Hepatocyte (in vitro differentiated cells): ENCODE data around the gene ELOVL5. TPM values are rescaled to one million over a fixed set of nuclear protein-coding genes. Genes with fewer than 3 reads are reported as not detected.

ENCODE experiments used
- DNase-seq: peaks from one replicate; pipeline ENCODE4 v3.0.0-alpha.2; 2016; ENCODE audit warnings: low spot score
- H2AFZ ChIP-seq: fragments of 200-600 bp; sonication (generic); 2 replicates; pipeline ENCODE4 v1.6.0; 2016; ENCODE audit warnings: antibody characterized with exemption, mild to moderate bottlenecking
- H3K27ac ChIP-seq: fragments of 200-600 bp; sonication (generic); 2 replicates; pipeline ENCODE4 v1.5.1; 2016; ENCODE audit warnings: mild to moderate bottlenecking
- H3K27me3 ChIP-seq: fragments of 200-600 bp; sonication (generic); 2 replicates; pipeline ENCODE4 v1.6.1; 2016
- H3K36me3 ChIP-seq: fragments of 200-600 bp; sonication (generic); replicated peaks from 2 replicates; pipeline ENCODE4 v1.5.1; 2016; ENCODE audit warnings: low read depth; ENCODE audit not compliant: insufficient read depth
- H3K4me1 ChIP-seq: fragments of 200-600 bp; sonication (generic); 2 replicates; pipeline ENCODE4 v1.5.1; 2016; ENCODE audit warnings: mild to moderate bottlenecking, moderate library complexity; ENCODE audit not compliant: insufficient read depth
- H3K4me2 ChIP-seq: fragments of 200-600 bp; sonication (generic); 2 replicates; pipeline ENCODE4 v1.6.0; 2016
- H3K4me3 ChIP-seq: fragments of 200-600 bp; sonication (generic); 2 replicates; pipeline ENCODE4 v1.5.1; 2016; ENCODE audit warnings: mild to moderate bottlenecking
- H3K79me2 ChIP-seq: fragments of 200-600 bp; sonication (generic); 2 replicates; pipeline ENCODE4 v1.6.0; 2017; ENCODE audit warnings: mild to moderate bottlenecking
- H3K9me2 ChIP-seq: fragments of 200-600 bp; sonication (generic); replicated peaks from 2 replicates; pipeline ENCODE4 v1.6.0; 2017; ENCODE audit warnings: mild to moderate bottlenecking; ENCODE audit not compliant: insufficient read depth
- H3K9me3 ChIP-seq: fragments of 200-600 bp; sonication (generic); 2 replicates; pipeline ENCODE4 v1.5.1; 2016; ENCODE audit warnings: low read depth, mild to moderate bottlenecking
- H4K20me1 ChIP-seq: fragments of 200-600 bp; sonication (generic); 2 replicates; pipeline ENCODE4 v1.6.0; 2016; ENCODE audit warnings: mild to moderate bottlenecking; ENCODE audit not compliant: insufficient read depth, poor library complexity, severe bottlenecking
- CTCF ChIP-seq: fragments of 200-600 bp; sonication (generic); IDR thresholded peaks from 2 replicates; pipeline ENCODE4 v1.5.1; 2016; ENCODE audit warnings: antibody characterized with exemption, mild to moderate bottlenecking; ENCODE audit not compliant: poor library complexity
- EZH2 ChIP-seq: fragments of 200-600 bp; sonication (generic); IDR thresholded peaks from 2 replicates; pipeline ENCODE4 v1.6.1; 2016; ENCODE audit warnings: antibody characterized with exemption, mild to moderate bottlenecking, borderline replicate concordance
- EZH2phosphoT487 ChIP-seq: fragments of 200-600 bp; sonication (generic); IDR thresholded peaks from one replicate; pipeline ENCODE4 v1.6.1; 2018; ENCODE audit warnings: antibody characterized with exemption, mild to moderate bottlenecking, low read depth, moderate library complexity; ENCODE audit not compliant: unreplicated experiment, severe bottlenecking
- WGBS: methylation state at CpG from one replicate; pipeline ENCODE4 v1.1.6; 2016; ENCODE audit warnings: low lambda C conversion rate; ENCODE audit errors: missing lambda C conversion rate; 5-methylcytosine and 5-hydroxymethylcytosine counted together
- polyA plus RNA-seq: library from polyadenylated mRNA; unstranded; fragments of >200 nt; fragmentation: Nextera tagmentation; extraction: Ambion mirVana; gene quantifications from 2 replicates; pipeline ENCODE4 v1.2.1, GENCODE V29; 2016
- total RNA-seq: library from RNA; depleted of rRNA; stranded (reverse); fragments of >200 nt; gene quantifications from 2 replicates; pipeline ENCODE4 v1.2.3, GENCODE V29; 2014

ELOVL5 gene
- total and polyA plus RNA-seq, 2 experiments from 2014 or later: 144 to 156 TPM

- Histone ChIP-seq H3K9me2 (no peaks in the 10 kb centered on the region), H2AFZ (peak overlapping the region; percentile 68), H3K27me3 (no peaks in the 10 kb centered on the region), H3K36me3 (no peaks in the 10 kb centered on the region), H3K27ac (peak overlapping the region; percentile 93), H3K9me3 (no peaks in the 10 kb centered on the region), H3K79me2 (no peaks in the 10 kb centered on the region), H3K4me2 (peak overlapping the region; percentile 82), H3K4me3 (peak overlapping the region; percentile 14), H3K4me1 (peaks cover 18% of the 10 kb centered on the region), H4K20me1 (no peaks in the 10 kb centered on the region)
- under 1% methylated on average over 63 of the region's 73 CpGs for WGBS
- TF ChIP-seq EZH2: no peak
- no peak for TF ChIP-seq EZH2phosphoT487
- no peak for TF ChIP-seq CTCF
- peak; percentile 98 for DNase-seq
Observed at GRCh38 chr6:53359095-53359842, 10.5 kb upstream of the ELOVL5 start.

DNA sequence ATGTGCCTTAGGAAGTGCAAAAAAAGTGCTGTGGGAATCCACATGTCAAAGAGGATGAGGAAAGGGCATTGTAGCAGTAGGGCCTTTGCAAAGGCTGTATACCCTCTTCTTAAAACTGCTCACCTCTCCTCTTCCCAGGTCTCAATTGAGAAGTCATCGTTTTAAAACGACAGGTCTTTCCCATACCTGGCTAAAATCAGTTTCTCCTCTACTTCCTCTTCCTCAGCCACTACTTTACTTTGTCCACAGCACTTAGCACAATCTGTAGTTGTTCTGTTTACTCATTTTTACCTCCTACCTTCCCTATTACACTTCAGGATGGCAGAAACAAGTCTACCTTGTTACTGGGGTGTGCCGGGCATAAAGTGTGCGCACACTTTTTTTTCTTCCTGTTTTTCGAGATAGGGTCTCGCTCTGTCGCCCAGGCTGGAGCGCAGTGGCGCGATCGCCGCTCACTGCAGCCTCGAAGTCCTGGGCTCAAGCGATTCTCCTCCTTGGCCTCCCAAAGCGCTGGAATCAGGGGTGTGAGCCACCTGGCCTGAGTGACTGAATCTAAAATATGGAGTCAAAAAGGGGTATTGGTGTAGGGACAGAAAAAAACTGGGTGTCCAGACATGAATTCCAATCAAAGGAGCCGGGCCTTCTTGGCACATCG is 9.8 kb upstream of the ELOVL5 start:
- Histone ChIP-seq H3K9me2 (no peaks in the 10 kb centered on the region), H3K27ac (peak overlapping the region; percentile 93), H3K27me3 (no peaks in the 10 kb centered on the region), H3K4me1 (peaks cover 18% of the 10 kb centered on the region), H3K4me3 (peak overlapping the region; percentile 8), H4K20me1 (no peaks in the 10 kb centered on the region), H3K79me2 (no peaks in the 10 kb centered on the region), H3K4me2 (peak overlapping the region; percentile 82), H3K9me3 (no peaks in the 10 kb centered on the region), H3K36me3 (no peaks in the 10 kb centered on the region), H2AFZ (peak overlapping the region; percentile 68)
- peak; percentile 16 for DNase-seq
- WGBS: 16% methylated on average over 17 of the region's 17 CpGs
- TF ChIP-seq CTCF: no peak
- no peak for TF ChIP-seq EZH2
- no peak for TF ChIP-seq EZH2phosphoT487

- Histone ChIP-seq H3K36me3 (no peaks in the 10 kb centered on the region), H3K9me3 (no peaks in the 10 kb centered on the region), H3K27me3 (no peaks in the 10 kb centered on the region), H3K4me2 (peak overlapping the region; percentile 82), H3K79me2 (no peaks in the 10 kb centered on the region), H3K9me2 (no peaks in the 10 kb centered on the region), H4K20me1 (no peaks in the 10 kb centered on the region), H3K4me1 (peaks cover 18% of the 10 kb centered on the region), H3K4me3 (no peak overlapping the region), H3K27ac (peak overlapping the region; percentile 93), H2AFZ (no peak overlapping the region)
- no peak for DNase-seq
- WGBS: 73% methylated on average over 7 of the region's 7 CpGs
- no peak for TF ChIP-seq EZH2
Observed at GRCh38 chr6:53357576-53358360, 9.0 kb upstream of the ELOVL5 start.
